Measurements from ENCODE around the gene CGNL1.

The CGNL1 gene

DNA sequence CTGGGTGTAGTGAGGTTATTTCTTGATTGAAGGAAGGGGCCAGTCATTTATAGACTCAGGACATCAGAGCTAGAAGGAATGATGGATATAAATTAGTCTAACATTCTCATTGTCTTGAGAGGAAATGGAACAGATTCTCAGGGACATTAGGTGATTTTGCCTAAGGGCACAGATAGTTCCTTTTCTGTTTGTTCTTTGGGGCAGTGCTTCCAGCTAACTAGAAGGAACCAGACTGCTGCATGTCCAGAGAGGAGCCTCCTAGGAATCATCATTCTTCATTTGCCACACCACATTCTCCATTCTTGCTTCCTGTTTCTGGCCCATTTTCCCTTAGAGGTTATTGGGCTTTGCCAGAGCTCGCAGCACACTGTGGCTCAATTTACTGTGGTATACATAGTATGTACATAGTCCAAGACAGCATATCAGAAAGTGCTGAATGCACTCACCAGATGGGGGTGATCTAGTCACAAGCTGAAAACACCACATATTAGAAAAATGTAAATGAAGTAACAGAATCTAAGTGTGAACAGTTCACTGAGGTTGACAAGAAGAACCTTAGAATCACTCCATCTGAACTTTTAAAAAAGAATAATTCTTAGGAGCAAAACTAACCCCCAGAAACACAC lies 152.7 kb downstream of the CGNL1 start:
- no peak for DNase-seq

DNA sequence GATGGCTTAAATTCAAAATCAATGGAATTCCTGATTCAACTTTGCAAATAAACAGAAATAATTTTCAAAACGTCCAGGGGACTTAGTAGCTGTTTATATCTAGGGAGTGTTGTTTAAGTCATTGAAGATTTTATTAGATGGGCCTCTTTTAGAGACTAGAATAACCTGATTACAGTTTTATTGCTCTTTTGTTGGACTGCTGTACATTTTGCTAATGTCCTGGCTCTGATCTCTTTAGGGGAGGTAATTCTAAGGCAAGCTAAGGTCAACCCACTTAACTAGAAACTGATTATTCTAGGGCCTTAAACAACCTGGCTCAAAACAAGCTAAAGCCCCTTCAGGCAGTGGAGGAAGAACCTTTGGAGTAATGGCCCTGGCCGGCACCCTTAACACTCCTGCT lies 153.4 kb downstream of the CGNL1 start:
- DNase-seq, result no peak

- no peak for DNase-seq
Observed at GRCh38 chr15:57532731-57533447, 156.6 kb downstream of the CGNL1 start.

- DNase-seq, result no peak
Observed at GRCh38 chr15:57533448-57533799, 157.1 kb downstream of the CGNL1 start.

DNA sequence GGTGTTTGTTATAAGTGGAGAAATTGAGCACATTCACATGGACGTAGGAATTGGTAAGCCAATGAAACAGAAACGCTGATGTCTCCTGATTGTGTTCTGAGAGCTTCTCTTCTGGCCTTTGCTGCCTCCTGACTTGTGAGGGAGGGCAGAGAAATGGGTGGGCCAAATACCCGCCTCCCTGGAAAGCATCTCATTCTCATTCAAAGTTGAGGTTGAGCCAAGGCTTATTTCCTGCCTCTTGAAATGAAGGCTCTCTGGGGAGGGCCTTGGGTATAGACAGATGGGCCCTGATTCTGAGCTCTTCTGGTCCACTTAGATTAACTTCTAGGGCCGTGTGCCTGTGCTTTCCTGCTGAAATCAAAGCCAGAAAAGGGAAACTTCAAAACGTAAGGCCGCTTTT lies 158.0 kb downstream of the CGNL1 start:
- DNase-seq, result no peak

GRCh38 chr15:57537072-57537471 lies 160.8 kb downstream of the CGNL1 start:
- DNase-seq, result no peak

GRCh38 chr15:57537488-57538264 lies 161.4 kb downstream of the CGNL1 start:
- DNase-seq, result no peak

DNA sequence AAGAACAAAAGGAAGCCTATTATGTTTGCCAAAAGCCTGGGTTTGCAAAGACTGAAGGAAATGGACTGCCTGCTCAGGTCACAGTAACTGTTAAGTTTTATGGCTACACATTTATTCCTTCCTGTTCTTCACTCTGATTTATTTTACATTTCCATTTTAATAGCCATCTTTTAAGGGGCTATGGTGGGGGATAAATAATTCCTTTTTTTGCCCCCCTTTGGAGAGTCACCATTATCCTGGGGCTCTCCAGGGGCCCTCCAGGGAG lies 161.9 kb downstream of the CGNL1 start:
- no peak for DNase-seq

GRCh38 chr15:57538821-57539220 lies 162.5 kb downstream of the CGNL1 start:
- no peak for DNase-seq

- DNase-seq, result no peak
Observed at GRCh38 chr15:57540211-57540610, 163.9 kb downstream of the CGNL1 start.

GRCh38 chr15:57540736-57541135 lies 164.4 kb downstream of the CGNL1 start:
- DNase-seq, result no peak

GRCh38 chr15:57541271-57541670 lies 165.0 kb downstream of the CGNL1 start:
- no peak for DNase-seq

- DNase-seq, result peak; percentile 62
Observed at GRCh38 chr15:57541805-57542504, 165.7 kb downstream of the CGNL1 start.

- no peak for DNase-seq
Observed at GRCh38 chr15:57542505-57542817, 166.2 kb downstream of the CGNL1 start.

GRCh38 chr15:57544848-57545480 lies 168.7 kb downstream of the CGNL1 start:
- no peak for DNase-seq

DNA sequence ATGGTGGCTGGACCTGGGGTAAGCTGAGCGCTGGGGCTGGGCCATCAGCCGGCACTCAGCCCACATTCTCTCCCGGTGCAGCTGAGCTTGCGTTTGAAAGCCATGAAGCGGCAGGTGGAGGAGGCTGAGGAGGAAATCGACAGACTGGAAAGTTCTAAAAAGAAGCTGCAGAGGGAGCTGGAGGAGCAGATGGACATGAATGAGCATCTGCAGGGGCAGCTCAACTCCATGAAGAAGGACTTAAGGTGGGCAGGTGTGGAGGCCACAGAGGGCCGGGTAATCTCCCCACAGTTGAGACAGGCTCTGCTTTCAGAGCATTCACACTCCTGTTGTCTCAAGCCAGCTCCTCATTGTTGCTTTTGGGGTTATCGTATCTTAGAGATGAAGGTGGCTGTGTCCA lies 169.7 kb downstream of the CGNL1 start:
- DNase-seq, result no peak

GRCh38 chr15:57547243-57547755 lies 171.0 kb downstream of the CGNL1 start:
- no peak for DNase-seq

DNA sequence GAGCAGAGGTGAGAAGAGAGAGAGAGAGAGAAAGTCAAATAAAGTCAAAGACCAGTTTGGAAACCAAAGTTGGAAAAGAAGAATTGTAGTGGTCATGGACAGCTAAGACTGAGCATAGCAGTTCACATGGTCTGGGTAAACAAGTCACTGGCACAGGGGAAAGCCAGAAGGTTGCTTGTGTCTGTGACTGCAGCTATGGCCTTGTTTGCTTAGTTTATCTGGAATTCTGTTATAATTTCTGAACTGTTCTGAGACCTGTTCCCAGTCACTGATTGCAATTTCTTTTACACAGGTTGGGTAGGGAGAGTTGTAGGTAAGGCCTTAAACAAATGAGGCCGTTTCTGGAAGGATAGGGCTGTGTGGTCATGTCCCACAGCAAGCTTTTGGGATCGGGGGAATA lies 172.0 kb downstream of the CGNL1 start:
- DNase-seq, result no peak

DNA sequence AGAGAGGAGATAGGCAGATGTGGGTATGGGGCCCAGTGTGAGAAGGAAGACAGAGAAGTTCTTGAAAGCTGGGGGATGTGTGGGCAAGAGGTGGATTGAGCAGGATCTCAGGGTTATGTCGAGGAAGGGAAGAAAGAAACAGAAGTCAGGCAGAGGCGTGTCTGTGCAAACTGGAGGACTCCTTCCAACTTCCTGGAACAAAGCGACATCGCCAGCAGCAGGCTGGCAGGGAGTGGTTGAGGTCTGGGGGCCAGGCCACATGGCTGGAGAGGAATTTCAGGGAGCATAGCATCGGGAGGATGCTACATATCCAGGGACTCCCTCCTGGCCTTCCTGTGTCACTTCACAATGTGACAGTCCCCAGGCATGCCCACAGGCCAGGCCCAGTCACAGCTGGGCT lies 172.5 kb downstream of the CGNL1 start:
- DNase-seq, result no peak

- no peak for DNase-seq
Observed at GRCh38 chr15:57549935-57550334, 173.6 kb downstream of the CGNL1 start.

- no peak for DNase-seq
Observed at GRCh38 chr15:57550640-57551039, 174.3 kb downstream of the CGNL1 start.

GRCh38 chr15:57551715-57552677 lies 175.7 kb downstream of the CGNL1 start:
- DNase-seq, result peak; percentile 66
